Mucosa of descending colon (tissue), 3 donors: ENCODE measurements around the gene EPHX1. TPM values are rescaled to one million over a fixed set of nuclear protein-coding genes. Genes with fewer than 3 reads are reported as not detected.
"Not testable (repeated sequence)": the region's sequence is repeated elsewhere in the genome, so short reads cannot be mapped to it uniquely, and the experiment has no call there.

Source experiments
- ATAC-seq: fragments of 200-7000 bp; cut with Tn5 transposase; one replicate; pipeline ENCODE4 v1.9.1; 2020; ENCODE audit warnings: mild to moderate bottlenecking, moderate library complexity
- DNase-seq, 3 donors: peaks; one replicate each; pipeline ENCODE4 v3.0.0-alpha.2; 2020
- H3K36me3 ChIP-seq: fragments of 200-600 bp; one replicate; pipeline ENCODE4 v1.8.0; 2021; ENCODE audit warnings: low read depth, mild to moderate bottlenecking
- H3K4me1 ChIP-seq: fragments of 200-600 bp; one replicate; pipeline ENCODE4 v1.8.0; 2021; ENCODE audit warnings: low read depth, mild to moderate bottlenecking
- H3K4me3 ChIP-seq: fragments of 200-600 bp; one replicate; pipeline ENCODE4 v1.8.0; 2021; ENCODE audit warnings: mild to moderate bottlenecking
- H3K9me3 ChIP-seq: fragments of 200-600 bp; one replicate; pipeline ENCODE4 v1.8.0; 2021; ENCODE audit warnings: mild to moderate bottlenecking
- intact Hi-C, 2 donors: fragments of 100-400 bp; cut with DNase I in 1 of 2; cut with micrococcal nuclease in 1 of 2; formaldehyde crosslinking; loops; one replicate each; pipeline versions ENCODE4 v1.11.0 to v1.11.1; 2022; cut with DNase I, micrococcal nuclease
- total RNA-seq, 3 donors: library from RNA; stranded (reverse); fragmentation: NEBNext Ultra II Directional in 2 of 3; extraction: Animal tissue kit (Norgen Biotek cat#: 25700) in 2 of 3; gene quantifications; one replicate each; pipeline versions ENCODE4 v1.2.1 to v1.2.4, GENCODE V29; 2021 to 2023
- TF ChIP-seq, protein P1 (sequence below): fragments of 200-600 bp; IDR thresholded peaks from one replicate; pipeline ENCODE4 v1.8.0; 2022; ENCODE audit warnings: antibody characterized with exemption, mild to moderate bottlenecking
- donor health status: DM: no; HTN: no; CAD: no; lungs with moderate emphysema.
- donor health status: DM: no; HTN: no; CAD: no.
- donor health status: DM: no; HTN: yes; CAD: no.

EPHX1 gene
- total RNA-seq, 3 donors from 2014 or later, result 48.8 to 86.3 (median 68.0) TPM

- H3K4me1 ChIP-seq, result no peaks in the 10 kb centered on the region
- TF ChIP-seq, protein P1, sequence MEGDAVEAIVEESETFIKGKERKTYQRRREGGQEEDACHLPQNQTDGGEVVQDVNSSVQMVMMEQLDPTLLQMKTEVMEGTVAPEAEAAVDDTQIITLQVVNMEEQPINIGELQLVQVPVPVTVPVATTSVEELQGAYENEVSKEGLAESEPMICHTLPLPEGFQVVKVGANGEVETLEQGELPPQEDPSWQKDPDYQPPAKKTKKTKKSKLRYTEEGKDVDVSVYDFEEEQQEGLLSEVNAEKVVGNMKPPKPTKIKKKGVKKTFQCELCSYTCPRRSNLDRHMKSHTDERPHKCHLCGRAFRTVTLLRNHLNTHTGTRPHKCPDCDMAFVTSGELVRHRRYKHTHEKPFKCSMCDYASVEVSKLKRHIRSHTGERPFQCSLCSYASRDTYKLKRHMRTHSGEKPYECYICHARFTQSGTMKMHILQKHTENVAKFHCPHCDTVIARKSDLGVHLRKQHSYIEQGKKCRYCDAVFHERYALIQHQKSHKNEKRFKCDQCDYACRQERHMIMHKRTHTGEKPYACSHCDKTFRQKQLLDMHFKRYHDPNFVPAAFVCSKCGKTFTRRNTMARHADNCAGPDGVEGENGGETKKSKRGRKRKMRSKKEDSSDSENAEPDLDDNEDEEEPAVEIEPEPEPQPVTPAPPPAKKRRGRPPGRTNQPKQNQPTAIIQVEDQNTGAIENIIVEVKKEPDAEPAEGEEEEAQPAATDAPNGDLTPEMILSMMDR, result no peak
- no peak for ATAC-seq
- no peak overlapping the region for H3K4me3 ChIP-seq
- no peaks in the 10 kb centered on the region for H3K9me3 ChIP-seq
- peaks cover 4% of the 10 kb centered on the region for H3K36me3 ChIP-seq
- peak in 1 of 3 donors; percentile 50 for DNase-seq
- intact Hi-C loops, result no loop called here
Observed at GRCh38 chr1:225835856-225836255, 25.9 kb downstream of the EPHX1 start.

GRCh38 chr1:225836296-225836695, 26.4 kb downstream of the EPHX1 start:
- intact Hi-C loops, ATAC-seq: not testable (repeated sequence)

DNA sequence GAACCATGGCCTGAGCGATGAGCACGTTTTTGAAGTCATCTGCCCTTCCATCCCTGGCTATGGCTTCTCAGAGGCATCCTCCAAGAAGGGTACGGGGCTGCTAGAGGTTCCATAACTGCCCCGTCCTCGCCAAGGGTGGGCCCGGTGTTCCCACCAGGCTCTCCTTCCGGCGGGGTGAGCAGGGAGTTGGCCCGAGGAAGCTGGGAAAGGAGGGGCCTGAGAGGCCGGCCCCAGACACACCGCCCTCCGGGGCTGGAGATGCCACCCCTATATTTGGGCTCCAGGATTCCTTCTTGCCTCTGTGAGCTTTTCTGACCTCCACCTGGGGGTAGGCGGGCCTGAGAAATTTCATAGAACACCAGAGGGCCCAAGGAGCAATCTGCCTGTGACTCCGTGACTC, 28.9 kb downstream of the EPHX1 start:
- ATAC-seq, result no peak

More at GRCh38 chr1:225836296-225836695, 26.4 kb downstream of the EPHX1 start:
- DNase-seq, result peak in 1 of 3 donors; percentile 5
- H3K9me3 ChIP-seq, H3K4me1 ChIP-seq, H3K36me3 ChIP-seq, H3K4me3 ChIP-seq: not testable (repeated sequence)

DNA sequence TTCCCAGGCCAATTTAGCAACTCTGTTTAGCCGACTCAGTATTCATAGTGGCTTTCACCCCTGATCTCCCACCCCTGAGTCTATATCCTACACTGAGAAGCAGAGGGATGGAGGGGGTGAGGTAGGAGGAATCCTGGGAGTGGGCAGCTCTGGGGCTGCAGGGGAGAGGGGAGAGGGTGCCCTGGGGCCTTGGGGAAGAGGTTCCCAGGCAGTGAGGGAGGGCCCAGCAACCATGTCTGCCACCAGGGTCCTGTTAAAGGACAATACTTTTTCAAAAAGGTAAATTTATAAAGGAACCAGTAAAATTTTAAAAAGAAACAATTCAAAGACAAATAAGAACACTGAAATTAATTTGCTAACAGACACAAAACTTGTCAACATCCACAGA, 30.3 kb downstream of the EPHX1 start:
- Histone ChIP-seq H3K36me3 (no peaks in the 10 kb centered on the region), H3K4me1 (no peaks in the 10 kb centered on the region), H3K4me3 (no peak overlapping the region), H3K9me3 (no peaks in the 10 kb centered on the region)
- peak in 1 of 3 donors; percentile 26 for DNase-seq
- intact Hi-C loops, result no loop called here
- TF ChIP-seq, protein P1, result no peak
- no peak for ATAC-seq

More for the DNA sequence above, 28.9 kb downstream of the EPHX1 start:
- Histone ChIP-seq H3K9me3 (no peaks in the 10 kb centered on the region), H3K4me3 (no peak overlapping the region), H3K36me3 (no peaks in the 10 kb centered on the region), H3K4me1 (no peaks in the 10 kb centered on the region)
- intact Hi-C loops, result no loop called here
- DNase-seq, result peak in 1 of 3 donors; percentile 37
- TF ChIP-seq, protein P1, result no peak

DNA sequence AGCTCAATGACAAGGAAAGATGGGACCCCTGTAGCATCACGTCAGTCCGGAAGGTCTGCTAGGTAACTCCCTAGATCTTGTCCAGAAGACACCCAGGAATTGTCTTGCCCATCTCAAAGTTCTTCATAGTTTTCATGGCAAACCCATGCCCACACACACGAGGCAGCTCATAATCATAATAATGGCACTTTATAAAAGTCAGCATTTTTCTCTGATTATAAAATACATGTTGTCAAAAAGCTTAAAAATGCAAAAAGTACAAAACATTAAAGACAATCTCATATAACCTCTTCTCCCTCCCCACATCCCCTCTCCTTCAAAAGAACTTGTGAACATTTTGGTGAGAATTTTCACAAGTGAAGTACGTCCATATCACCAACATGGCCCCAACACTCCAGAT, 30.8 kb downstream of the EPHX1 start:
- ATAC-seq, result no peak
- no peaks in the 10 kb centered on the region for H3K4me1 ChIP-seq
- H3K4me3 ChIP-seq, result no peak overlapping the region
- TF ChIP-seq, protein P1, result no peak
- H3K36me3 ChIP-seq, result no peaks in the 10 kb centered on the region
- intact Hi-C loops, result no loop called here
- DNase-seq, result no peak
- no peaks in the 10 kb centered on the region for H3K9me3 ChIP-seq

DNA sequence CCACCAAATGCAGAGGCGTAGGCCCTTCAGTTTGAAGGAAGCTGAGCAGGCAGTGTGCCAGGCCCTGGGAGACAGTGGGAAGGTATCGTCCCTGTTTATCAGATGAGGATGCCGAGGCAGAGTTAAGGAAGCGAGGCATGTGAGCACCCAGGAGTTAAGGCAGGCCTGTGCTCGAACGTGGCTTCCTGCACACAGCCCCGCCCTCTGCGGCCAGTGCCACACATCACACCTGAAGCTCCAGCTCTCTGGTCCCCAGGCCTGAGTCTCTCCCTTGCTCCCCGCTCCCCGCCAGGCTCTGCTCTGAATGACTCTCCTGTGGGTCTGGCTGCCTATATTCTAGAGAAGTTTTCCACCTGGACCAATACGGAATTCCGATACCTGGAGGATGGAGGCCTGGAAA, 32.1 kb downstream of the EPHX1 start:
- H3K36me3 ChIP-seq, result peaks cover 3% of the 10 kb centered on the region
- H3K4me1 ChIP-seq, result no peaks in the 10 kb centered on the region
- H3K9me3 ChIP-seq, result no peaks in the 10 kb centered on the region
- ATAC-seq, result peak; percentile 48
- intact Hi-C loops, result no loop called here
- peak in 2 of 3 donors; percentile 57 to 60 for DNase-seq
- H3K4me3 ChIP-seq, result no peak overlapping the region
- TF ChIP-seq, protein P1, result no peak
